Activated T-cell treated with anti-CD3 and anti-CD28 coated beads, Interleukin-2, amount 50 U/mL, for 72 hours (primary cell): ENCODE results near the gene CD6. TPM values are rescaled to one million over a fixed set of nuclear protein-coding genes. Genes with fewer than 3 reads are reported as not detected.
A peak's percentile ranks its signal among the peaks of the same experiment; 100 is the strongest.
"Not testable (repeated sequence)": the region's sequence is repeated elsewhere in the genome, so short reads cannot be mapped to it uniquely, and the experiment has no call there.

Experiments
- ATAC-seq, 2 donors: fragments of 150-1000 bp; cut with Tn5 transposase; replicated peaks in 1 of 2; 2 replicates each; pipeline ENCODE4 v1.10.0; 2021; ENCODE audit warnings: moderate library complexity in 2 of 2, mild to moderate bottlenecking in 1 of 2
- DNase-seq, 2 donors: peaks; one replicate each; pipeline ENCODE4 v3.0.0; 2021 to 2022; ENCODE audit warnings: mixed read lengths in 1 of 2
- H3K27ac Mint-ChIP-seq: one replicate; pipeline ENCODE4 v1.8.0; 2022; ENCODE audit warnings: mild to moderate bottlenecking, moderate library complexity, mixed read lengths
- H3K27me3 Mint-ChIP-seq: one replicate; pipeline ENCODE4 v1.8.0; 2022; ENCODE audit warnings: low read depth, mixed read lengths
- H3K36me3 Mint-ChIP-seq, 2 donors: one replicate each; pipeline ENCODE4 v1.8.0; 2022; ENCODE audit warnings: mixed read lengths in 2 of 2, mild to moderate bottlenecking in 1 of 2; ENCODE audit not compliant: insufficient read depth in 2 of 2
- H3K4me1 Mint-ChIP-seq: one replicate; pipeline ENCODE4 v1.8.0; 2022; ENCODE audit warnings: low read depth, mixed read lengths
- H3K4me3 Mint-ChIP-seq, 2 donors: one replicate each; pipeline ENCODE4 v1.8.0; 2022; ENCODE audit warnings: mild to moderate bottlenecking in 2 of 2, mixed read lengths in 2 of 2, moderate library complexity in 2 of 2
- H3K9me3 Mint-ChIP-seq, 2 donors: one replicate each; pipeline ENCODE4 v1.8.0; 2022; ENCODE audit warnings: mixed read lengths in 2 of 2
- total RNA-seq, 2 donors: library from RNA; stranded (reverse); gene quantifications; one replicate each; pipeline ENCODE4 v1.2.3, GENCODE V29; 2022

The CD6 gene
- total RNA-seq, 2 donors from 2014 or later: 298 to 313 TPM

DNA sequence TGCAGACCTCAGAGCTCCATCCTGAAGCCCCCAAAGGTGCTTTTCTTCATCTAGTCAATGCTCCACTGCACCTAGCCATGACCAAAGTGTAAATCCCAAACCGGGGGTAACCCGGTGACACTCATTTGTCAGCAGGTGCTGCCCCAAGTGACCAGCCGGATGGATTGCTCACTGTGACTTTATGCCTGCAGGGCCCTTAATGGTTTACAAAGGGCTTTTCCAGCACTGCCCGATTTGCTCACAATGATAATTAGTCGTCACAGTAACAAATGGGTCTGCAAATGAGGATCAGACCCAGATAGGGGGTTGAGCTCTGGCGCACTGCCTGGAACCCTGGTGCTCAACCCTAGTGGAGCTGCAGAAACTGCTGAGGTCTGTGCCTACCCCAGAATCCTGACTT is 85.1 kb downstream of the CD6 start:
- H3K4me1 Mint-ChIP-seq: peaks cover 92% of the 10 kb centered on the region
- peaks cover 22 to 44% of the 10 kb centered on the region in 2 donors for H3K36me3 Mint-ChIP-seq
- no peak overlapping the region for H3K27ac Mint-ChIP-seq
- H3K27me3 Mint-ChIP-seq: no peaks in the 10 kb centered on the region
- no peaks in the 10 kb centered on the region for H3K9me3 Mint-ChIP-seq
- H3K4me3 Mint-ChIP-seq: peak overlapping the region; percentile 60 to 75
- no peak for ATAC-seq
- no peak for DNase-seq

DNA sequence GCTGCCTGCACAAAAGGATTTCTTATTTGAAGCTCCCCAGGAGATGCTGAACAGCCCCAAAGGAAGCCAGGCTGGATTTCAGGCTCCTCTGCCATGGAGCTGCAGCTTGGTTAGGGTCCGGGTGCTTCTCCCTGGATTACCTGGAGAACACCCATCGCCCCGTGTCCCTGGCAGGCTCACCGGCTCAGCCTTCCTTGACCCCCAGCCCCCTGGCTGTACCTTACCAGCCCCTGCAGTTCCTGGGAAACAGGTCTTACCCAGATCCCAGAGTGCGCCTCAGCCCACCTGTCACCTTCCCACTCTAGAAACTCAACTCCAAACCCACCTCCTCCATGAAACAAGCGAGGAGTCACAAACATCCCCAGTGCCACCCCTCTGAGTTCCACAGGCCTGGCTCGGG is 85.5 kb downstream of the CD6 start:
- H3K27me3 Mint-ChIP-seq: no peaks in the 10 kb centered on the region
- DNase-seq (no peak), ATAC-seq (no peak)
- peak overlapping the region; percentile 36 for H3K27ac Mint-ChIP-seq
- peaks cover 26 to 48% of the 10 kb centered on the region in 2 donors for H3K36me3 Mint-ChIP-seq
- no peaks in the 10 kb centered on the region for H3K9me3 Mint-ChIP-seq
- peak overlapping the region; percentile 60 to 75 for H3K4me3 Mint-ChIP-seq
- H3K4me1 Mint-ChIP-seq: peaks cover 95% of the 10 kb centered on the region

DNA sequence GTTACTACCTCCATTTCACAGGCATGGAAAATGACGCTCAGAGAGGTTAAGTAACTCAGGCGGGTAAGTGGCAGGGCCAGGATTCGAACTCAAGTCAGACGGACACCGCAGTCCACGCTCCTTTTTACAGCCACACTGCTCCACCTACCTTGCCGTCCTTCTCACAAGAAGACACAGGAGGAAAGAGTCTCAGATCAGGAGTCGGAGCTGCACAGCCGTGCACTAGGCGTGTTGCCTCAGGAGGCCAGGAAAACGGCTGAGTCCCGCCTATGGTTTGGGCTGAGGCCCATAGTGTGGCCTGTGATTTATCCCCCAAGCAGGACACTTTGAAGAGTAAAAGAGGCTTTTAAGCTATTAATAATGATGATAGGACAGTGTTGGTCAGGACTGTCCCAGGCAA is 86.1 kb downstream of the CD6 start:
- ATAC-seq: no peak
- peaks cover 95% of the 10 kb centered on the region for H3K4me1 Mint-ChIP-seq
- DNase-seq: no peak
- no peaks in the 10 kb centered on the region for H3K9me3 Mint-ChIP-seq
- H3K4me3 Mint-ChIP-seq: peak overlapping the region; percentile 19 to 60
- H3K27ac Mint-ChIP-seq: peak overlapping the region; percentile 36
- H3K36me3 Mint-ChIP-seq: peaks cover 28 to 50% of the 10 kb centered on the region in 2 donors
- H3K27me3 Mint-ChIP-seq: no peaks in the 10 kb centered on the region

DNA sequence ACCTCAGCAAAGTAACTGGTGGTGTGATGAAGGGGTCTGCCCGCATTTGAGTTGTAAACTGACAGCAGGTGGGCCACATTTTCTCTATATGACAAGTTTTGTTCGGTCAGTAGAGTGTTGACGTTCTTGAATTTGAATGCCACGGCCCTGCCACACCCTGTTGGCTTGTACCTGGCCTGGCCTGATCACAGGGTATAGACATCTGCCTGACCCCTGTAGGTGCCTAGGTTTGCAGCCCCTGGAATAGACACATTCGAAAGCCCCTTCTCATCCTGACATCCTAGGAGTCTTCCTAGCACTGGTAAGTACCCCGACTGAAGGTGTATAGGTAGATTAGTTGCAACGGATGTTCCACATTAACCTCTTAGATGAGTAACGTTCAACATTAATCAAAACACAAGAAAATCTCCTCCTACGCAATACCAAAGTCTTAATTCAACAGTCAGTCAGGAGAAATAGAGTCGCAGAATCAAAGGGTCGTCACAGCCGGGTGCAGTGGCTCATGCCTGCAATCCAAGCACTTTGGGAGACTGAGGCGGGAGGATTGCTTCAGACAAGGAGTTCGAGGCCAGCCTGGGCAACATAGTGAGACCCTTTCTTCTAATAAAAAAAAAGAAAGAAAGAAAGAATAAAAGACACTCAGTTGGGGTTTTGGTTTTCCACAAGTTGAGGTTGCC is 87.2 kb downstream of the CD6 start:
- ATAC-seq (no peak), DNase-seq (no peak)
- Mint-ChIP-seq H3K27ac (peak overlapping the region; percentile 70), H3K9me3 (no peaks in the 10 kb centered on the region), H3K36me3 (peaks cover 25 to 49% of the 10 kb centered on the region in 2 donors), H3K4me3 (peak overlapping the region; percentile 58 to 77), H3K27me3 (no peaks in the 10 kb centered on the region), H3K4me1 (peaks cover 95% of the 10 kb centered on the region)

DNA sequence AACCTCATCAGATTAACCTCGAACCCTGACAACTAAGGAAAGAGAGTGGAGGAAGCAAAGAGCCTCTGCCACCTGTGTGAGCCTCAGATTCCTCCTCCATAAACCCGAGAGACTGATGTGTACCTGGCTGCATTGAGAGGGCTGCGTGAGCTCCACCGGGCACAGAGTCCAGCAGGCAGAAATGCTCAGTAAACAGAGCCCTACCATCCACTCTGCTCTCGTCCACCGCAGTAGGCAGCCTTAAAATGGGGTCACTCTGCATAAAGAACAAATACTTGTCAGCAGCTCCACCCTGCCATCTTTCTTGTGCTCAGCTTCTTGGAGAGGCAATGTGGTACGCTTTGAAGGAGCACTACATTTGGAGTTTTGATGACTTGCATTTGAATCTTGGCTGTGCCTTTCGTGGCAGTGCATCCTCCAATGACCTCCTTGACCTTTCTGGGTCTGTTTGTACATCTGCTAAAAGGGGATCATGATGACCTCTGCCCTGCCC is 87.8 kb downstream of the CD6 start:
- ATAC-seq (no peak), DNase-seq (no peak)
- H3K36me3 Mint-ChIP-seq: peaks cover 21 to 44% of the 10 kb centered on the region in 2 donors

DNA sequence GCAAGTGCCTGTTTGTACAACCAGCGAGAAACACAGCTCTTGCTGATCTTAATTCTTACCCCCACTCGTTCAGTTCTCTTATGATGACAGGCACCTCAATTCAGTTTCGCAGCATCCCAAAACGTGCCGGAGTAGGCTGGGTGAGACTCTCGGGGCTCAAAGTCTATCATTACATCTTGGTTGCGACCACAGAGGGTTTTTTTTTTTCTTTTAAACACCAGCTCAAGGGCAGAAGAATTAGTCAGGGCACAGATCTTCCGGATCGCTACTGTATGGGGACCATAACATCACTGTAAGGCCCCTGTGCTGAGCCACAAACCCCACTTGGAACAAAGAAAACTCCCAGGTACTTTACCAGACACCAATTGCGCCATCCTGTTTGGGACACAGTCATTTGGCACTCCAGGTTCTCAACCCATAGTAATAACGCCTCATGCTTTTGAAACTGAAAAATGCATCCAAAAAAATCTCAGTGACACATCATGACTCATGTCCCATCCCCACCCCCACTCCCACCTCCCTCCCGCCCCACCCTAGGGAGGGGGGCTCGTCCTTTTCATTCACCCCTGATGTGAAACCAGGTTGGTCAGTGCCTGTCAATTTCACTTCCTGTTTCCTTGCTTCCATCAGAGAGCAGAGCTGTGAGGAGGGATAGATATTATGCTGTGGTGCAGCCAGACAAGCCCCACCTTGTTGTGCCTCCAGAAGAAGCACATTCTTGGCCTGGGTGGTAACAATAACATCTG is 89.8 kb downstream of the CD6 start:
- H3K36me3 Mint-ChIP-seq: peaks cover 29 to 55% of the 10 kb centered on the region in 2 donors
- ATAC-seq (peak; percentile 86 to 87), DNase-seq (peak; percentile 87 to 92)
- H3K4me3 Mint-ChIP-seq: peak overlapping the region; percentile 88 to 91
- H3K27me3 Mint-ChIP-seq: no peaks in the 10 kb centered on the region
- H3K4me1 Mint-ChIP-seq: peaks cover 95% of the 10 kb centered on the region
- H3K9me3 Mint-ChIP-seq: no peaks in the 10 kb centered on the region
- H3K27ac Mint-ChIP-seq: peak overlapping the region; percentile 92

More for the DNA sequence above, 87.8 kb downstream of the CD6 start:
- no peaks in the 10 kb centered on the region for H3K9me3 Mint-ChIP-seq
- H3K27me3 Mint-ChIP-seq: no peaks in the 10 kb centered on the region
- peak overlapping the region; percentile 58 to 77 for H3K4me3 Mint-ChIP-seq
- peak overlapping the region; percentile 70 for H3K27ac Mint-ChIP-seq
- H3K4me1 Mint-ChIP-seq: peaks cover 95% of the 10 kb centered on the region

DNA sequence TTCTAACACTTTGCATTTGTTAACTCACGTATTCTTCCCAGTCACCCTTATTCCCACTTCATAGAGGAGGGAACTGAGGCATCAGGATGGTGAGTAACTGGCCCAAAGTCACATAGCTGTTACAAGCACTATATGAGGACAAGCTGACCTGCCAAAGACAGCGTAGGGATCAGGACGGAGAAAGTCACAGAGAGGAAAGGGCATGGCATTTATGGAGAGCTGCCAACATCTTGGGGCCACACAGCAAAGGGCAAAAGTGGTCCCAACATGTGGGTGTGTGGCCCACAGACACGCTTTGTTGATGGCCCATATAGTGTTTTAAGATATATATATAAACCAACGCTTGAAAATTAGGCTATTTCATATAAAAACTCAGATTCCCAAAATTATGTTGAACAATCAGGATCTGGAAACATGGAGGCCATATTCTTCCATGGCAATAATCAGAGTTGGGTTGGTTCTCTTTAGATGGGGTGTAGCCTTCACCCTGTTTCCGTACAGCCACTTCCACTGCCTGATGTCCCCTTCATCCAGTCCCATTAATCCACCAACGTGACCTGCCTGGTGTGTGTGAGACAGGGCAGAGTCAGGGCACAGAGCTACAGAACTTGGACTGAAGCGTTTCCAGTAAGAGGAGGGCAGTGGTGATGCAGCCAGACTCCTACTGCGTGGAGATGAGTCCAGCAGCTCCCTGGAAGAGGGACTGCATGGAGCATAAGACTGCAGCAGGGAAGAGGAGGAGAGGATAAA is 90.9 kb downstream of the CD6 start:
- Mint-ChIP-seq H3K27me3 (no peaks in the 10 kb centered on the region), H3K9me3 (no peaks in the 10 kb centered on the region), H3K36me3 (peaks cover 32 to 56% of the 10 kb centered on the region in 2 donors), H3K4me1 (peaks cover 95% of the 10 kb centered on the region), H3K4me3 (peak overlapping the region; percentile 55 to 69), H3K27ac (peak overlapping the region; percentile 79)
- DNase-seq: no peak
- ATAC-seq: no peak

DNA sequence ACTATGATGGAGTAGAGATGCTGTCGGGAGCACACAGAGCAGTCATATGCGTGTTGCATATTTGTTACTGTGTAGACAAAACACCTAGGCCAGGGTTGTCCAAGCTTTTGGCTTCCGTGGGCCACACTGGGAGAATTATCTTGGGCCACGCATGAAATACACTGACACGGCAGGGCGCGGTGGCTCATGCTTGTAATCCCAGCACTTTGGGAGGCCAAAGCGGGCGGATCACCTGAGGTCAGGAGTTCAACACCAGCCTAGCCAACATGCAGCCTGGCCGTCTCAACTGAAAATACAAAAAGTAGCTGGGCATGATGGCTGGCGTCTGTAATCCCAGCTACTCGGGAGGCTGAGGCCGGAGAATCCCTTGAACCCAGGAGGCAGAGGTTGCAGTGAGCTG is 93.8 kb downstream of the CD6 start:
- DNase-seq, H3K9me3 Mint-ChIP-seq, H3K27me3 Mint-ChIP-seq, ATAC-seq: not testable (repeated sequence)
- H3K36me3 Mint-ChIP-seq: peaks cover 28 to 51% of the 10 kb centered on the region in 2 donors
- peaks cover 98% of the 10 kb centered on the region for H3K4me1 Mint-ChIP-seq
- H3K4me3 Mint-ChIP-seq: peak overlapping the region; percentile 75 to 80
- H3K27ac Mint-ChIP-seq: peak overlapping the region; percentile 81

DNA sequence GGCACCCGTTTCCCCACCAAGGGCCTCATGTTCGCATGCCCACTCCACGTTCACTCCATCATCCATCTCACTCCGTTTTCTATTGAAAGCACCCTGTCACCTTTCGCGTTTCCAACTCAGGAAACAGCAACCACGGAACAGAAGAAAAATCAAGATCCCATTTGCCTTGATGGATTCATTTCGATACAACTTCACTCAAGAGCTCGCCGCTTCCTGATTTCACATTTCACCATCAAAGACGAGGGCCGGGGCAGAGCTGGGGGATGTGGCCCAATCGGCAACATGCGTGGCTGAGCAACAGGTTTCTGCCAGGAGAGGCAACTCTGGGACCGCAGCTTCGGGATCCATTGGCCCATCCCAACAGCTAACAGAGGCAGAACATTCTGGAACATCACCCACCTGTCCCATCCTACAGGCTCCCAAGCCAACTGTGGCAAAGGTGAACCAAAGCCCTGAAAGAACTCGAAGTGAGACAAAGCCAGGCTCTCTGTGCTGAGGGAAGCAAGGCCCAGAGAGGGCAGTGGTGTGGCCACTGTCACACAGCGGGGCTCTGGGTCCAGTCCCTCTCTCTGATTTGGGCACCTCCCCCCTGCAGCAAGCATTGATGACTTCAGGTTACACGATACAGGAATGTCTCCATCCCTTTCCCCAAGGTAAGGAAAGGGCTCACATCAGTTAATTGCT is 94.6 kb downstream of the CD6 start:
- H3K27me3 Mint-ChIP-seq: no peaks in the 10 kb centered on the region
- peak overlapping the region; percentile 62 for H3K27ac Mint-ChIP-seq
- ATAC-seq (peak; percentile 19 to 32), DNase-seq (peak; percentile 69 to 79)
- peaks cover 26 to 50% of the 10 kb centered on the region in 2 donors for H3K36me3 Mint-ChIP-seq
- H3K4me3 Mint-ChIP-seq: peak overlapping the region; percentile 75 to 80
- H3K9me3 Mint-ChIP-seq: no peaks in the 10 kb centered on the region
- H3K4me1 Mint-ChIP-seq: peaks cover 98% of the 10 kb centered on the region

DNA sequence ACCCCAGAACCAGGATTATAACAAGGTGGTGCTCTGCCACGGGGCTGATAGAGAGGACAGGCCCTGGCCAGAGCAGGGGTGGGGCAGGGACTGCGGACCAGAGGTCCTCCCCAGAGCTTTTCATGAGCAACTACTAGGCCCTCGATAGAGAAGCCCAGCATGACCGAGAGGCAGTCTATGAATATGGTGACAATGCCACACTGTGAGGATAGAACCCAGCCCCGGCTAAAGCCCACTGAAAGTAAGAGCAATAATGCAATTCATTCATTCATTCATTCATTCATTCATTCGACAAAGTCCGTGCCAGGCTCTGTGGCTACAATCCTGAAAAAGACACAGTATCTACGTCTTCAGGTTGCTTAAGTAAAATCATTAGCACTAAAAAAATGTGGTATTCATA is 95.2 kb downstream of the CD6 start:
- Mint-ChIP-seq H3K4me1 (peaks cover 100% of the 10 kb centered on the region), H3K9me3 (no peaks in the 10 kb centered on the region), H3K4me3 (peak overlapping the region; percentile 75 to 80), H3K27ac (peak overlapping the region; percentile 62), H3K27me3 (no peaks in the 10 kb centered on the region), H3K36me3 (peaks cover 25 to 48% of the 10 kb centered on the region in 2 donors)
- no peak for ATAC-seq
- no peak for DNase-seq

DNA sequence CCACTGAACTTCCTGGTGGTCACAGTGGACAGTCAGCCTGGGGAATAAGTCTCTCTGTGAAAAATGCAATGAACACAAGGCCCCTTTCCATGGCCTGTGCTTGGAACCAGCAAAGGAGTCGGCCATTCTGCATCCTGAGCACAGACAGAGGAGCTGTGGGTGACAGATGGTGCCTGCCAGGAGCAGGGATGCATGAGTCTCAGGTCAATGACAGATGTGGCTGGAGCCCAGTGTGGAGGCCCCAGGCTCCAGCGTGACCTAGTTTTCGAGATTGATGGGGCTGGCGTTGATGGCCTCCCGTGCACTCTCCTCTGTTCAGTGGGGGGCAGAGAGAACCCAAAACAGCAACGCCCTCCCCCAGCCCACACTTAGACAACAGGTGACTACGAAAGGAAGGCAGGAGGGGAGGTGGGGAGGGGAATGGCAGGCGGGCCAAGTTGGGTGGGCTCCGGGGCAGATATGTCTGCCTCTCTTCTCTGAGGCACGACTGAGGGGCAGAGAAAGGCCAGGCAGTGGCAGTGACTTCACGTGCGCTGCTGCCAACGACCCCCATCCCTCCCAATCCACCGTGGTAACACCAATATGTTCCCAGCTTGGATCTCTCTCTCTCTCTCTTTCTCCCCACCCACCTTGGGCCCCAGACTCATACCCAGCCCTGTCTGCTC is 96.4 kb downstream of the CD6 start:
- H3K27me3 Mint-ChIP-seq: no peaks in the 10 kb centered on the region
- H3K4me3 Mint-ChIP-seq: no peak overlapping the region
- ATAC-seq (no peak), DNase-seq (no peak)
- peaks cover 24 to 51% of the 10 kb centered on the region in 2 donors for H3K36me3 Mint-ChIP-seq
- no peaks in the 10 kb centered on the region for H3K9me3 Mint-ChIP-seq
- no peak overlapping the region for H3K27ac Mint-ChIP-seq
- peaks cover 100% of the 10 kb centered on the region for H3K4me1 Mint-ChIP-seq

DNA sequence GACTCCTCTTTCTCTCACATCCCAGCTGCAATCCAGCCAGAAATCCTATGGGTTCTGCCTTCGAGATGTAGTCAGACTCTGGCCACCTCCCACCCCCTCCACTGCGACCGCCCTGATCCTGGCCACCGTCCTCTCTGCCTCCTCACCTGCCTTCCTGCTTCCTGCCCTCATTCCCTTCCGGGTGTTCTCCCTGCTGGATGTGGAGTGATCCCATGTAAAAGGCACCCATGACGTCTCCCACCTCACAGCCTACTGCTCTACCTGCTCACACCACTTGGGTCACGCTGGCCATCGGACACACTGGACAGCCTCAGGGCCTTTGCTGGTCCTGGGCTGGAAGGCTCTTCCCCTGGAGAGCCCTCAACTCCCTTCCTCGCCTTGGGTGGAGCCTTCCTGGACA is 97.1 kb downstream of the CD6 start:
- Mint-ChIP-seq H3K27me3 (no peaks in the 10 kb centered on the region), H3K9me3 (no peaks in the 10 kb centered on the region), H3K4me3 (no peak overlapping the region), H3K27ac (peak overlapping the region; percentile 2), H3K36me3 (peaks cover 24 to 45% of the 10 kb centered on the region in 2 donors), H3K4me1 (peaks cover 100% of the 10 kb centered on the region)
- DNase-seq (no peak), ATAC-seq (no peak)
